ENCODE data around the gene GRIK5. TPM values are rescaled to one million over a fixed set of nuclear protein-coding genes. Genes with fewer than 3 reads are reported as not detected.

The GRIK5 gene
- total RNA-seq (2021), result 0.96 and 1.1 TPM in 2 replicates
- Bru-seq, nascent RNA, result percentile 22 among the genes with signal in this experiment
- BruChase-seq, experiment 1, labeled RNA remaining after a 2-hour chase, result percentile 22 among the genes with signal in this experiment
- percentile 23 among the genes with signal in this experiment for BruChase-seq, experiment 2, labeled RNA remaining after a 6-hour chase
- long read RNA-seq, partial matches to known transcripts, result 1 of 2 reads
- long read RNA-seq, other reads (novel, unspliced or antisense), result 1 of 2 reads

GRCh38 chr19:42069619-42070351 lies at the start of gene GRIK5:
Gene GRIK5 (minus strand): TSS chr19:42070206. CDS start chr19:42065770, 4,436 bp downstream.
- Histone ChIP-seq H4K20me1 (ENCODE audit: insufficient read depth) (no peaks in the 10 kb centered on the region), H3K9me2 (ENCODE audit: insufficient read depth) (no peaks in the 10 kb centered on the region), H3K27me3 (ENCODE audit: insufficient read depth, low read depth) (peaks cover 37% of the 10 kb centered on the region), H3K27ac (no peak within 1 kb of the TSS), H3K36me3 (ENCODE audit: low read depth) (no peaks in the 10 kb centered on the region), H3K4me1 (replicated peaks; ENCODE audit: insufficient read depth) (peaks cover 8% of the 10 kb centered on the region; the same call in 1 of the 2 replicates), H3F3A (ENCODE audit: insufficient read depth, low read depth) (peaks cover 10% of the 10 kb centered on the region; the same call in 1 of the 2 replicates), H2AFZ (no peak within 1 kb of the TSS), H3K79me2 (ENCODE audit: low read depth) (peaks cover 4% of the 10 kb centered on the region), H3K9me3 (ENCODE audit: insufficient read depth, low read depth) (no peaks in the 10 kb centered on the region), H3K4me3 (no peak within 1 kb of the TSS), H3K4me2 (no peak within 1 kb of the TSS)
- BruUV-seq (replicated peaks), result no TSS peak
- ChIA-PET POLR2A (ENCODE audit: unreplicated experiment) (no interaction called here), CTCF (no interaction called here)
- intact Hi-C loops (cut with micrococcal nuclease; ENCODE audit: unreplicated experiment), result no loop called here
- DNase-seq, result no peak
- no peak for TF ChIP-seq CTCF (conservative IDR thresholded peaks at IDR 0.05)
- no peak for TF ChIP-seq EZH2 (IDR thresholded peaks at IDR 0.05; ENCODE audit: low read depth)

- Histone ChIP-seq H3K4me2 (no peak overlapping the region), H3K27ac (no peak overlapping the region), H3K79me2 (ENCODE audit: low read depth) (no peaks in the 10 kb centered on the region), H3K4me3 (no peak overlapping the region), H3F3A (ENCODE audit: insufficient read depth, low read depth) (peaks cover 30% of the 10 kb centered on the region), H2AFZ (no peak overlapping the region), H3K36me3 (ENCODE audit: low read depth) (no peaks in the 10 kb centered on the region), H3K9me3 (ENCODE audit: insufficient read depth, low read depth) (no peaks in the 10 kb centered on the region), H3K4me1 (replicated peaks; ENCODE audit: insufficient read depth) (peaks cover 41% of the 10 kb centered on the region), H3K9me2 (ENCODE audit: insufficient read depth) (no peaks in the 10 kb centered on the region), H4K20me1 (ENCODE audit: insufficient read depth) (no peaks in the 10 kb centered on the region), H3K27me3 (ENCODE audit: insufficient read depth, low read depth) (no peaks in the 10 kb centered on the region)
- ChIA-PET CTCF (no interaction called here), POLR2A (ENCODE audit: unreplicated experiment) (no interaction called here)
- TF ChIP-seq EZH2 (IDR thresholded peaks at IDR 0.05; ENCODE audit: low read depth), result no peak
- no peak for TF ChIP-seq CTCF (conservative IDR thresholded peaks at IDR 0.05)
- no TSS peak for BruUV-seq (replicated peaks)
- no peak for DNase-seq
- intact Hi-C loops (cut with micrococcal nuclease; ENCODE audit: unreplicated experiment), result no loop called here
Observed at GRCh38 chr19:42117076-42117475, 47.1 kb upstream of the GRIK5 start.

GRCh38 chr19:42116308-42117075 lies 46.5 kb upstream of the GRIK5 start:
- Histone ChIP-seq H3K9me2 (ENCODE audit: insufficient read depth) (no peaks in the 10 kb centered on the region), H2AFZ (no peak overlapping the region), H3K4me2 (no peak overlapping the region), H3K4me3 (no peak overlapping the region), H3K36me3 (ENCODE audit: low read depth) (no peaks in the 10 kb centered on the region), H3K79me2 (ENCODE audit: low read depth) (no peaks in the 10 kb centered on the region), H3K27me3 (ENCODE audit: insufficient read depth, low read depth) (no peaks in the 10 kb centered on the region), H4K20me1 (ENCODE audit: insufficient read depth) (no peaks in the 10 kb centered on the region), H3K9me3 (ENCODE audit: insufficient read depth, low read depth) (no peaks in the 10 kb centered on the region), H3K4me1 (replicated peaks; ENCODE audit: insufficient read depth) (peaks cover 35% of the 10 kb centered on the region), H3F3A (ENCODE audit: insufficient read depth, low read depth) (peaks cover 30% of the 10 kb centered on the region), H3K27ac (no peak overlapping the region)
- ChIA-PET CTCF (interaction anchor here (0.6 kb wide), 2 partner anchors 72 to 1441 kb away, joined by 5 to 6 read pairs; no protein-coding TSS in a partner anchor), POLR2A (ENCODE audit: unreplicated experiment) (no interaction called here)
- intact Hi-C loops (cut with micrococcal nuclease; ENCODE audit: unreplicated experiment), result no loop called here
- no peak for DNase-seq
- TF ChIP-seq CTCF (conservative IDR thresholded peaks at IDR 0.05) (0 out of 2 replicates have a peak, but pooled peaks have one; percentile 16), EZH2 (IDR thresholded peaks at IDR 0.05; ENCODE audit: low read depth) (no peak)
- BruUV-seq (replicated peaks), result no TSS peak

All from PC-9 (cell line).